VCaP (cell line): Measurements from ENCODE around the gene TBC1D8.
A peak's percentile ranks its signal among the peaks of the same experiment; 100 is the strongest.

Experiments
- H3K27ac ChIP-seq: fragments of 450-650 bp; 2 replicates; pipeline ENCODE4 v1.5.1; 2017
- TF ChIP-seq, protein P1 (sequence below): fragments of 450-650 bp; conservative IDR thresholded peaks from 2 replicates; pipeline ENCODE4 v1.5.1; 2017; ENCODE audit warnings: mild to moderate bottlenecking, moderate library complexity

TBC1D8 gene

DNA sequence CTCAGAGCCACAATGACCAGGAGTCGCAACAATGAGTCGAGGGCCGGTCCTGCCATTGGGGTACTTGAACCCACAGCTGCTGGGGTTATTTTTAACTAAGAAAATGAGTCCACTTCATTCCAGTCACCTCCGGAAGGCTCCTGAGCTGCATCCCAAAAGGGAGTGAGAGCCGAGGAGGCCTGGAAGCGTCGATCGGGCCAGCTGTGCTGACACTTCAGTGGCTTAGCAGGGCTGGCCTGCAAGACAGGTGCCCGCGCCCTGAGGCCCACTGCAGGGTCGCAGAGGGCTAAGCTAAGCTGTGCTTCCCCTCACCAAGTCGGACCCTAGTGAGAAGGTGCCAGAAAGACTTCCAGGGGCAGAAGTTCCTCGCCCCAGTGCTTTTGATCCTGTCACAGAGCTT, 21.1 kb downstream of the TBC1D8 start:
- H3K27ac ChIP-seq, result no peak overlapping the region

DNA sequence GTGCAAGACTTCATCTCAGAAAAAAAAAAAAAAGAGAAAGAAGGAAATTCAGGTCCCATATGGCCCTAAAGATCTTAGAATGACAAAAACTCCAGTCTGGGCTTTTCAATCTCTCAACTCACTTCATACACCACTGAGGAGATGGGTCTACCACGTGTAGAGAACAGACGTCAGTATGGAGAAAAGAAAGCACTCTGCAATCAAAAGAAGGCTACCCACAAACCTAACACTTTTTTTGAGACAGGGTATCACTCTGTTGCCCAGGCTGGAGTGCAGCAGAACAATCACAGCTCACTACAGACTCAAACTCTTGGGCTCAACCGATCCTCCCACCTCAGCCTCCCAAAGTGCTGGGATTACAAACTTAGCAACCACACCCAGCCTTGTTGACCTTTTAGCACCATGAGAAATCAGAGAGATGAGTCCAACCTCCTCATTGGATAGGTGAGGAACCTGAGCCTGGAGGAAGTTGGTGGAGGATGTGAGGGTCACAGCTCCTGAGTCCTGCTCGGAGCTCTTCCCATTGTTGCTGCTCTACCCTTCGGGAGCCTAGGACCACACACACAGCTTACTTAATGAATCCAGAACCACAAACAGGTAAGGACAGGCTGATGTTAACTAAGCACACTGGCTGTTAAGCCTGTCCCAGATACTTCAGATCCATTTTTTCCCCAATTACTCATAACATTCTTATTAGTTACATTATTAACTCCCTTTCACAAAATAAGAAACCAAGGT, 23.7 kb downstream of the TBC1D8 start:
- no peak overlapping the region for H3K27ac ChIP-seq
- TF ChIP-seq, protein P1, sequence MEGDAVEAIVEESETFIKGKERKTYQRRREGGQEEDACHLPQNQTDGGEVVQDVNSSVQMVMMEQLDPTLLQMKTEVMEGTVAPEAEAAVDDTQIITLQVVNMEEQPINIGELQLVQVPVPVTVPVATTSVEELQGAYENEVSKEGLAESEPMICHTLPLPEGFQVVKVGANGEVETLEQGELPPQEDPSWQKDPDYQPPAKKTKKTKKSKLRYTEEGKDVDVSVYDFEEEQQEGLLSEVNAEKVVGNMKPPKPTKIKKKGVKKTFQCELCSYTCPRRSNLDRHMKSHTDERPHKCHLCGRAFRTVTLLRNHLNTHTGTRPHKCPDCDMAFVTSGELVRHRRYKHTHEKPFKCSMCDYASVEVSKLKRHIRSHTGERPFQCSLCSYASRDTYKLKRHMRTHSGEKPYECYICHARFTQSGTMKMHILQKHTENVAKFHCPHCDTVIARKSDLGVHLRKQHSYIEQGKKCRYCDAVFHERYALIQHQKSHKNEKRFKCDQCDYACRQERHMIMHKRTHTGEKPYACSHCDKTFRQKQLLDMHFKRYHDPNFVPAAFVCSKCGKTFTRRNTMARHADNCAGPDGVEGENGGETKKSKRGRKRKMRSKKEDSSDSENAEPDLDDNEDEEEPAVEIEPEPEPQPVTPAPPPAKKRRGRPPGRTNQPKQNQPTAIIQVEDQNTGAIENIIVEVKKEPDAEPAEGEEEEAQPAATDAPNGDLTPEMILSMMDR, result no peak

More for the DNA sequence above, 21.1 kb downstream of the TBC1D8 start:
- TF ChIP-seq, protein P1, result no peak

DNA sequence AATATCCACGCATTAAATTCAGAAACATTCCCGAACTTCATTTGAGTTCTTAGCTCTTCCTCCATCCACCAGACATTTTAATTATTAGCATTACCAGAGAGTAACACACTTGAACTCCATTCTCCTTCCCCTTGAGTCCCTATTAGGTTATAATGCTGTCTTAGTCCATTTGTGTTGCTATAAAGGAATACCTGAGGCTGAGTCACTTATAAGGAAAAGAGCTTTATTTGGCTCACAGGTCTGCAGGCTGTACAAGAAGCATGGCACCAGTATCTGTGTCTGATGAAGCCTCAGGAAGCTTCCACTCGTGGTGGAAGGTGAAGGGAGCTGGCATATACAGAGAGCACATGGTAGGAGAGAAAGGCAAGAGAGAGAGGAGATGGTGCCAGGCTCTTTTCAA, 25.4 kb downstream of the TBC1D8 start:
- H3K27ac ChIP-seq, result no peak overlapping the region
- TF ChIP-seq, protein P1, result no peak

DNA sequence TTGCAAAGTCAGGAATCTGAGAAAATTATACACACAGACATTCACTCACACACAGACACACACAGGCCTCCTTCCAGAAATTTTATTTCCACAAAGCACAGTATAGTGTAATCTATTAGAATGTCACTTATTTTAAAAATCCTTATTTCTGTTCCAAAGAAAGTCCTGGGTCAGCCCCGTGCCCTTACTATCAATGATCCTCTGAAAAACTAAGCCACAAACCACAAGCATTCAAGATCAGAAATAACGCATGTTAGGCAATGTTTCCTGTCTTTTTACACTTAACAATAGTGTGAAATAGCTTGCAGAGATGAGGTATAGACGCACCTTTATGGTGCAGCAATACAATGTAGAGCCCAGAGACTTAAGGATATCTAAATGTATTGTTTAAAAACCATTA, 25.8 kb downstream of the TBC1D8 start:
- TF ChIP-seq, protein P1, result no peak
- H3K27ac ChIP-seq, result no peak overlapping the region

DNA sequence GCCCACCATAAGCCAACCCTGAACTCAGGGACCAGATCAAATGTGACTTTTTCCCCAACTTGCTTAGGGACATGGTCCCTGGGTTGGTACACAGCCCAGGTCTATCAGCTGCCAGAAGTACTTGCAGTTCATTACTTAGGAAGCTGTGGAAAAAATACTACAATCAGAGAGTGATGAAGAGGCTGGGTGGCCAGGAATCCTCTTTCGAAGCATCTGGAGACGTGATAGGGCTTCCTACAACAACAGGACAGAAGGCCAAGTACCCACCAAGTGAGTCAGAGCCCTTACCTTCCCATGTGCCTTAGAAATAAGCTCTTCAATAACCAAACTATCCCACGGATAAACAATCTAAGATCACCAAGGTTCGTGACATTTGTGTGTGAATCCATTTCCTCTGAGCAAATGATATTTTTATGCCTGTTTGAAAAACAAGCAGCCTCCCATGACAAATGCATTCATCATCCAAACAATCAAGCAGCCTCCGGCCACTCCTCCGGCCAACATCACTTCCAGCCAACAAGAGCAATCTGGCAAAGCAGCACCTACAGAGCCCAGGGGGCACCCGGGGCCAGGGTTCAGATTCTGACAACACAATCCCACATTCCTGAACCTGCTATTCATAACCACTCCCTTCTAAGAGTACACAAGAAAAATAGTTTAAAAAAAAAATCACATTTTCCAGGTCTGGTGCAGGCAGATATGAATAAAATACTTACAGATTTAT, 26.4 kb downstream of the TBC1D8 start:
- H3K27ac ChIP-seq, result no peak overlapping the region
- TF ChIP-seq, protein P1, result no peak

DNA sequence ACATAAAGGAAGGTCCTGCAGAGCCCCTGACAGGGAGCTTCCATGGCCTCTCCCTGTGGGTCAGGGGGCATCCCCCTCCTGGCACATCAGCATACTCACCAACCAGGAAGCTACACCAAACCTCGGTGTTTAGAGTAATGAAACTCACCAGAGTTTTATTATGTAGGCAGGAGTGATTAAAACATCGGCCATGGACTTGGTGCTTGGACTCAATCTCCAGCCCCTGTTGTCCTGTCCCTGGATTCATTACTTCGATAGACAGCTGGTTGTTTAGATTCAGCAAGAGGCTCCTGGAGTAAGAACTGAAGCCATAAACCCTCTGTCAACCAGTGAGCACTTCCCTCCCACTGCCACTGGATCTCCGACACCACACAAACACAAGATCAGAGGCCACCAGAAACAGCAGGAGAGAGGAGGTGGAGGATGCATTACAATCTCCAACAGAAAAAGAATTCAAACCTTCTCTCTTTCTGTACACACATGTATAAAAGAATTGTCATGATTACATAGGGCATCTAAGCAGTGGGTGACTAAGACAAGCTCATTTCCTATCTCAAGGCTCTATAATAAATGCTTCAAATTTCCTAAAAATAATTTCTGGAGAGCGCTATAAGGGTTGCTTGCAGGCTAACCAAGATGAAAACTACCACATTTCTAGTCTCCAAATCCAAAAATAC, 27.2 kb downstream of the TBC1D8 start:
- TF ChIP-seq, protein P1, result no peak
- no peak overlapping the region for H3K27ac ChIP-seq

DNA sequence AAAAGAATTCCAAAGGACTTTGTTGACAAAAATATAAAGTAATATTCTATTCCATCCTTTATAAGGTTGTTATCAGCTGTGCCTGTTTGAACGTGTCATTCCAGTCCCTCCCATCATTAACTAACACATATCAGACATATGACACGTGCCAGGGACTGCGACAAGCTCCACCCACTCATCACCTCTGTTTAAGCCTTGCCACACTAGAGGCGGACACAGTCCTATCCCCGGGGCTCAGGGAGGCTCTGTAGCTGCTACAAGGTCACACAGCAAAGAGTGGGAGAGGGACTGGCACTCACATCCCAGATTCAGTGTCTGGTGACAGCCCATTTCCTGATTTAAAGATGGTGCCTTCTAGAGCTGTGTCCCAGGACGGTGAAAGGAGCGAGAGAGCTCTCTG, 30.0 kb downstream of the TBC1D8 start:
- TF ChIP-seq, protein P1, result no peak
- H3K27ac ChIP-seq, result peak overlapping the region; percentile 97
